ENCODE results near the gene CALCR. TPM values are rescaled to one million over a fixed set of nuclear protein-coding genes. Genes with fewer than 3 reads are reported as not detected.
"Not testable (repeated sequence)": the region's sequence is repeated elsewhere in the genome, so short reads cannot be mapped to it uniquely, and the experiment has no call there.

The CALCR gene
- total RNA-seq, 2 donors from 2014 or later, result 0.45 TPM; not detected in 1

GRCh38 chr7:93515144-93515543 lies 59.4 kb downstream of the CALCR start:
- Histone ChIP-seq H3K4me3 (no peak overlapping the region), H3K27me3 (replicated peaks; ENCODE audit: insufficient read depth) (no peaks in the 10 kb centered on the region), H3K9me3 (no peaks in the 10 kb centered on the region), H3K4me1 (replicated peaks) (no peaks in the 10 kb centered on the region), H3K27ac (no peak overlapping the region), H3K36me3 (no peaks in the 10 kb centered on the region)
- intact Hi-C loops (cut with DNase I), result no loop called here
- no peak for DNase-seq (ENCODE audit: low spot score)
- TF ChIP-seq POLR2AphosphoS5 (IDR thresholded peaks at IDR 0.05) (no peak), POLR2A (IDR thresholded peaks at IDR 0.05) (no peak)
- TF ChIP-seq, protein P1, sequence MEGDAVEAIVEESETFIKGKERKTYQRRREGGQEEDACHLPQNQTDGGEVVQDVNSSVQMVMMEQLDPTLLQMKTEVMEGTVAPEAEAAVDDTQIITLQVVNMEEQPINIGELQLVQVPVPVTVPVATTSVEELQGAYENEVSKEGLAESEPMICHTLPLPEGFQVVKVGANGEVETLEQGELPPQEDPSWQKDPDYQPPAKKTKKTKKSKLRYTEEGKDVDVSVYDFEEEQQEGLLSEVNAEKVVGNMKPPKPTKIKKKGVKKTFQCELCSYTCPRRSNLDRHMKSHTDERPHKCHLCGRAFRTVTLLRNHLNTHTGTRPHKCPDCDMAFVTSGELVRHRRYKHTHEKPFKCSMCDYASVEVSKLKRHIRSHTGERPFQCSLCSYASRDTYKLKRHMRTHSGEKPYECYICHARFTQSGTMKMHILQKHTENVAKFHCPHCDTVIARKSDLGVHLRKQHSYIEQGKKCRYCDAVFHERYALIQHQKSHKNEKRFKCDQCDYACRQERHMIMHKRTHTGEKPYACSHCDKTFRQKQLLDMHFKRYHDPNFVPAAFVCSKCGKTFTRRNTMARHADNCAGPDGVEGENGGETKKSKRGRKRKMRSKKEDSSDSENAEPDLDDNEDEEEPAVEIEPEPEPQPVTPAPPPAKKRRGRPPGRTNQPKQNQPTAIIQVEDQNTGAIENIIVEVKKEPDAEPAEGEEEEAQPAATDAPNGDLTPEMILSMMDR (IDR thresholded peaks at IDR 0.05), result no peak
- 46% methylated on average over 1 of the region's 1 CpG for WGBS

- no peaks in the 10 kb centered on the region for H3K36me3 ChIP-seq
- H3K4me3 ChIP-seq, result no peak overlapping the region
- H3K9me3 ChIP-seq, result no peaks in the 10 kb centered on the region
- no peaks in the 10 kb centered on the region for H3K4me1 ChIP-seq (replicated peaks)
- DNase-seq (ENCODE audit: low spot score), result no peak
- no peak overlapping the region for H3K27ac ChIP-seq
- intact Hi-C loops (cut with DNase I), result no loop called here
- no peaks in the 10 kb centered on the region for H3K27me3 ChIP-seq (replicated peaks; ENCODE audit: insufficient read depth)
- TF ChIP-seq POLR2A (IDR thresholded peaks at IDR 0.05), result no peak
- TF ChIP-seq, protein P1 (IDR thresholded peaks at IDR 0.05), result no peak
- TF ChIP-seq POLR2AphosphoS5 (IDR thresholded peaks at IDR 0.05), result no peak
These were observed 65.2 kb downstream of the CALCR start for GRCh38 chr7:93509303-93509702.

- TF ChIP-seq POLR2AphosphoS5 (IDR thresholded peaks at IDR 0.05), result no peak
- TF ChIP-seq POLR2A (IDR thresholded peaks at IDR 0.05), result no peak
- TF ChIP-seq, protein P1 (IDR thresholded peaks at IDR 0.05), result no peak
- Histone ChIP-seq H3K36me3 (no peaks in the 10 kb centered on the region), H3K4me1 (replicated peaks) (no peaks in the 10 kb centered on the region), H3K27me3 (replicated peaks; ENCODE audit: insufficient read depth) (no peaks in the 10 kb centered on the region), H3K4me3 (no peak overlapping the region), H3K27ac (no peak overlapping the region), H3K9me3 (no peaks in the 10 kb centered on the region)
- intact Hi-C loops (cut with DNase I), result no loop called here
- no peak for DNase-seq (ENCODE audit: low spot score)
- WGBS, result 72% methylated on average over 3 of the region's 3 CpGs
These were observed 71.4 kb downstream of the CALCR start for GRCh38 chr7:93503088-93503487.

GRCh38 chr7:93491860-93492259 lies 82.7 kb downstream of the CALCR start:
- H3K36me3 ChIP-seq; H3K4me3 ChIP-seq; H3K9me3 ChIP-seq; H3K27me3 ChIP-seq (replicated peaks; ENCODE audit: insufficient read depth); DNase-seq (ENCODE audit: low spot score); H3K27ac ChIP-seq; intact Hi-C loops (cut with DNase I); H3K4me1 ChIP-seq (replicated peaks): not testable (repeated sequence)
- 88% methylated on average over 3 of the region's 3 CpGs for WGBS

DNA sequence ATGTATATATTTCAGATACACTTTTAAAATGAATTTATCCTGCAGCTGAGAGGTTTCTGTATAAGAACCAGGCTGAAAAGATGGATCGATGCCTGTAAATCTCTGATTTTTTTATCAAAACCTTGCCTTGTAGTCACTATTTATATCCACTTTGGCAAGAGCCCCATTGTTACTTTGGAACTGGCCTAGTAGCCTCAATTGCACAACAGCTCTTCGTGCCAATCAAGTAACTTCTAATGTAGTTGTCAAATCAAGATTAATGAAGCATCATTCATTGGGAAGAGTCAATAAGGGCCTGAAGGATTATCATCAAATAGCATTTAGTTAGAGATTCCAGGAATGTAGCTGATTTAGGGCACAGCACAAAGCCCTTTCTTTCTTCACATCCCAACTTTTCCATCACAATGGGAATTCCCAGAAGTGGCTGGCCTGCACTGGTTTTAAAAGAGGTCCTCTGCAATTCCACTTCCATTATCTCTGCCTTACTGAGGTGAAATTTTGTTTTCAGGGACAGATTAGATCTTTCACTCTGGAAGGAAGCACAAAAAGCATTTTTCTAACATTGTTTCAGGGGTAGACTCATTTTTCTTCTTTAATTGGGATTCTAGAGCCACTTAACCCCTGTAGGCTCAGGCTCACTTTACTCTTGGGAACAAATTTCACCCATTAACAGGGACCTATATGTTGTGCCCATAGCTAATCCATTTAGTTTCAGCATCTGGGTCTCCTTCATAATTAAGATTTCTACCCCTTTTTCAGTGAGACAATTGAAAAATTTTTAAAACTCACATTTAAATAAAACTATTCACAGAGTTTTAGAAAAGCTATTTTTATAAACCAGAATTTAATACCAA lies 97.8 kb downstream of the CALCR start:
- 72% methylated on average over 2 of the region's 2 CpGs for WGBS
- H3K9me3 ChIP-seq, result no peaks in the 10 kb centered on the region
- H3K27ac ChIP-seq, result no peak overlapping the region
- no peak overlapping the region for H3K4me3 ChIP-seq
- H3K4me1 ChIP-seq (replicated peaks), result no peaks in the 10 kb centered on the region
- H3K27me3 ChIP-seq (replicated peaks; ENCODE audit: insufficient read depth), result no peaks in the 10 kb centered on the region
- no peaks in the 10 kb centered on the region for H3K36me3 ChIP-seq
- intact Hi-C loops (cut with DNase I), result no loop called here
- no peak for DNase-seq (ENCODE audit: low spot score)
- TF ChIP-seq POLR2A (IDR thresholded peaks at IDR 0.05), result no peak
- TF ChIP-seq, protein P1 (IDR thresholded peaks at IDR 0.05), result no peak
- TF ChIP-seq POLR2AphosphoS5 (IDR thresholded peaks at IDR 0.05), result no peak

All from prostate gland (tissue), 2 donors.